RWPE1 (cell line): ENCODE results near the gene ITM2C.

ENCODE experiments used
- CTCF ChIA-PET: fragments of 350-600 bp; sonication (Branson Sonifier 250); formaldehyde crosslinking; extraction: SDS; loops from one replicate; lab custom pipeline; 2021; lab: Yijun Ruan, JAX
- POLR2A ChIA-PET: fragments of 400-600 bp; formaldehyde crosslinking; extraction: SDS; loops from one replicate; lab custom pipeline; 2020; ENCODE audit warnings: antibody characterized with exemption; ENCODE audit not compliant: low non-redundant PET; lab: Yijun Ruan, JAX
- DNase-seq: peaks from one replicate; pipeline ENCODE4 v3.0.0; 2012; ENCODE audit warnings: low spot score
- H3K27ac ChIP-seq: fragments of 450-650 bp; 2 replicates; pipeline ENCODE4 v1.5.1; 2017
- CTCF ChIP-seq: fragments of 450-650 bp; conservative IDR thresholded peaks from 2 replicates; pipeline ENCODE4 v1.5.1; 2017; ENCODE audit warnings: low read depth, mild to moderate bottlenecking

ITM2C gene

GRCh38 chr2:230913406-230914143 lies 48.8 kb downstream of the ITM2C start:
- H3K27ac ChIP-seq, result no peak overlapping the region
- CTCF ChIA-PET, result interaction anchor here (0.6 to 1.6 kb wide), 3 partner anchors 11 to 74 kb away, joined by 3 to 5 read pairs (median 4); no protein-coding TSS in a partner anchor
- DNase-seq, result no peak
- POLR2A ChIA-PET, result no interaction called here
- TF ChIP-seq CTCF, result no peak

GRCh38 chr2:230914886-230915285 lies 50.1 kb downstream of the ITM2C start:
- no peak for DNase-seq
- no peak overlapping the region for H3K27ac ChIP-seq
- ChIA-PET CTCF (no interaction called here), POLR2A (no interaction called here)
- no peak for TF ChIP-seq CTCF

DNA sequence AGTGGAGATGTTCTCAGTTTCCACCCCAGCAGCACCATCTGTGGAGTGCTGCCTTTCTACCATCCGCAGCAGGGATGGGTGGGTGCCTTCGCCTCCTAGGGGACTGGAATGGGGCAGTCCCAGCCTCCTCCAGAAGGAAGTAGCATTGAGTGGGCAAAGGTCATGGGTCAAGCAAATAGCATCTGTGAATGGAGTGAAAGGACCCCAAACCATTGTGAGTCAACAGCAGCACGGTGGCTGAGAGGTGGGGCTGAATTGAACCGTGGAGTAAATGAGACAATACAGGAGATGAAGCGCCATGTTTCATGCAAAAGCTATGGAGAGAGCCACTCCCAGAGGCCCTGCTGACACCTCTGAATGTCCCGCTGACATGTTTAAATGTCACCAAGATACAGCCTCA lies 50.6 kb downstream of the ITM2C start:
- H3K27ac ChIP-seq, result no peak overlapping the region
- no peak for DNase-seq
- ChIA-PET CTCF (no interaction called here), POLR2A (no interaction called here)
- TF ChIP-seq CTCF, result no peak

- POLR2A ChIA-PET, result no interaction called here
- no peak for DNase-seq
- no peak for TF ChIP-seq CTCF
- CTCF ChIA-PET, result interaction anchor here (0.7 kb wide), 1 partner anchor 11 kb away, joined by 5 read pairs; no protein-coding TSS in a partner anchor
- H3K27ac ChIP-seq, result no peak overlapping the region
Observed at GRCh38 chr2:230916218-230916617, 51.5 kb downstream of the ITM2C start.

DNA sequence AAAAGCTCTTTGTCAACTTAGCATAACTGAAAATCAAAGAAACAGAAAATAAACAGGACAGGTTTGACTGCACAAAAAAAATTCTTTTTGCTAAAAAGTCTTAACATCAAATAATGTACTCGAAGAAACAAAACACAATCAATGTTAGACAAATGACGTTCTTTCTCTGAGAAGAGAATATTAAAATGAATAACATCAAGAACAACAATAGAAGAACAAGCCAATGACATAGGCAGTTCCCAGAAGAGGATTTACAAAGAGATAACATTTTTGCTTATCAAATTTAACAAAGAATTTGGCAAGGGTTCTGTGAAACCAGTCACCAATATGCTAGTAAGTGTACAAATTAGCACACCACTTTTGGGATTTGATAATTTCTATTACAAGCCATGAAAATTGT lies 54.5 kb downstream of the ITM2C start:
- TF ChIP-seq CTCF, result no peak
- no peak overlapping the region for H3K27ac ChIP-seq
- DNase-seq, result no peak
- ChIA-PET CTCF (interaction anchor here (0.6 kb wide), 1 partner anchor 17 kb away, joined by 3 read pairs; no protein-coding TSS in a partner anchor), POLR2A (no interaction called here)

DNA sequence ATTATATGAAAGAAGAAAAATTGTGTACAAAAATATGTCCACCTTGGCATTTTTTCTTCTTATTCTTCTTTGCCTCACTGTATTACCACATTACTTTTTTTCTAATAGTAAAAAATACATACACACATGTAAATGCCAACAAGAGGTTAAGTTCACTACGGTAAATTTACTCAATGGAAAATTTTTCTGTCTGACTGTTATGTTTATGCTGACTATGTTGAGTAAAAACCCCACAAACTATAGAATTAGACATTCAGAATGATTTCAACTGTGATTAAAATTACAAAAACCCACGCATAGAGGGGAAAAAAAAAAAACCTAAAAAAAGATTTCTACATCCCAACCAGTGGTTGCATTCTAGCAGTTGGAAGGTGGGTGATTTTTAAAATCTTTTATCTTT lies 54.9 kb downstream of the ITM2C start:
- ChIA-PET CTCF (no interaction called here), POLR2A (no interaction called here)
- no peak for DNase-seq
- TF ChIP-seq CTCF, result no peak
- H3K27ac ChIP-seq, result no peak overlapping the region
